Activated T-cell treated with anti-CD3 and anti-CD28 coated beads, Interleukin-2, amount 50 U/mL, for 72 hours (primary cell): ENCODE results near the gene COPA. TPM values are rescaled to one million over a fixed set of nuclear protein-coding genes. Genes with fewer than 3 reads are reported as not detected.
"Not testable (repeated sequence)": the region's sequence is repeated elsewhere in the genome, so short reads cannot be mapped to it uniquely, and the experiment has no call there.

ENCODE experiments used
- ATAC-seq, 2 donors: fragments of 150-1000 bp; cut with Tn5 transposase; replicated peaks in 1 of 2; 2 replicates each; pipeline ENCODE4 v1.10.0; 2021; ENCODE audit warnings: moderate library complexity in 2 of 2, mild to moderate bottlenecking in 1 of 2
- DNase-seq, 2 donors: peaks; one replicate each; pipeline ENCODE4 v3.0.0; 2021 to 2022; ENCODE audit warnings: mixed read lengths in 1 of 2
- H3K27ac Mint-ChIP-seq: one replicate; pipeline ENCODE4 v1.8.0; 2022; ENCODE audit warnings: mild to moderate bottlenecking, moderate library complexity, mixed read lengths
- H3K27me3 Mint-ChIP-seq: one replicate; pipeline ENCODE4 v1.8.0; 2022; ENCODE audit warnings: low read depth, mixed read lengths
- H3K36me3 Mint-ChIP-seq, 2 donors: one replicate each; pipeline ENCODE4 v1.8.0; 2022; ENCODE audit warnings: mixed read lengths in 2 of 2, mild to moderate bottlenecking in 1 of 2; ENCODE audit not compliant: insufficient read depth in 2 of 2
- H3K4me1 Mint-ChIP-seq: one replicate; pipeline ENCODE4 v1.8.0; 2022; ENCODE audit warnings: low read depth, mixed read lengths
- H3K4me3 Mint-ChIP-seq, 2 donors: one replicate each; pipeline ENCODE4 v1.8.0; 2022; ENCODE audit warnings: mild to moderate bottlenecking in 2 of 2, mixed read lengths in 2 of 2, moderate library complexity in 2 of 2
- H3K9me3 Mint-ChIP-seq, 2 donors: one replicate each; pipeline ENCODE4 v1.8.0; 2022; ENCODE audit warnings: mixed read lengths in 2 of 2
- total RNA-seq, 2 donors: library from RNA; stranded (reverse); gene quantifications; one replicate each; pipeline ENCODE4 v1.2.3, GENCODE V29; 2022

COPA gene
- total RNA-seq: 100 to 1,000 TPM; 198 to 201 TPM

- peak; percentile 100 for ATAC-seq
These were observed at the start of gene COPA, which contains the start of gene NCSTN for GRCh38 chr1:160342953-160343869. TSS of gene COPA (minus strand) at chr1:160343250. CDS start at chr1:160343170, 80 bp downstream. TSS of gene NCSTN (plus strand) at chr1:160343383. CDS start at chr1:160343397, 14 bp downstream.

GRCh38 chr1:160388406-160388805 lies 45.4 kb upstream of the COPA start:
- H3K27ac Mint-ChIP-seq, DNase-seq, H3K36me3 Mint-ChIP-seq, ATAC-seq, H3K4me3 Mint-ChIP-seq, H3K4me1 Mint-ChIP-seq, H3K9me3 Mint-ChIP-seq: not testable (repeated sequence)
- peaks cover 16% of the 10 kb centered on the region for H3K27me3 Mint-ChIP-seq

More at GRCh38 chr1:160342953-160343869, at the start of gene COPA, which contains the start of gene NCSTN:
- Mint-ChIP-seq H3K9me3 (no peaks in the 10 kb centered on the region), H3K27ac (peak within 1 kb of the TSS; percentile 99), H3K36me3 (peaks cover 21 to 24% of the 10 kb centered on the region in 2 donors), H3K4me3 (peak within 1 kb of the TSS; percentile 96 to 97), H3K4me1 (peaks cover 45% of the 10 kb centered on the region), H3K27me3 (no peaks in the 10 kb centered on the region)
- DNase-seq: peak; percentile 91 to 94

GRCh38 chr1:160384812-160385211 lies 41.8 kb upstream of the COPA start:
- DNase-seq, H3K9me3 Mint-ChIP-seq, H3K36me3 Mint-ChIP-seq, H3K4me1 Mint-ChIP-seq, H3K27me3 Mint-ChIP-seq, H3K27ac Mint-ChIP-seq, H3K4me3 Mint-ChIP-seq, ATAC-seq: not testable (repeated sequence)

- no peaks in the 10 kb centered on the region for H3K9me3 Mint-ChIP-seq
- H3K36me3 Mint-ChIP-seq: no peaks in the 10 kb centered on the region
- no peaks in the 10 kb centered on the region for H3K27me3 Mint-ChIP-seq
- peaks cover 11% of the 10 kb centered on the region for H3K4me1 Mint-ChIP-seq
- DNase-seq (no peak), ATAC-seq (no peak)
- H3K4me3 Mint-ChIP-seq: no peak overlapping the region
- no peak overlapping the region for H3K27ac Mint-ChIP-seq
These were observed 34.6 kb upstream of the COPA start for GRCh38 chr1:160377585-160378206.

GRCh38 chr1:160376525-160377131 lies 33.6 kb upstream of the COPA start:
- no peaks in the 10 kb centered on the region for H3K9me3 Mint-ChIP-seq
- ATAC-seq (peak; percentile 78 to 79), DNase-seq (peak; percentile 33 to 44)
- H3K27me3 Mint-ChIP-seq: no peaks in the 10 kb centered on the region
- peak overlapping the region; percentile 19 to 39 for H3K4me3 Mint-ChIP-seq
- H3K36me3 Mint-ChIP-seq: no peaks in the 10 kb centered on the region
- peaks cover 11% of the 10 kb centered on the region for H3K4me1 Mint-ChIP-seq
- H3K27ac Mint-ChIP-seq: peak overlapping the region; percentile 44

GRCh38 chr1:160375788-160376524 lies 32.9 kb upstream of the COPA start:
- Mint-ChIP-seq H3K27ac (peak overlapping the region; percentile 44), H3K4me1 (peaks cover 11% of the 10 kb centered on the region), H3K27me3 (no peaks in the 10 kb centered on the region), H3K9me3 (no peaks in the 10 kb centered on the region), H3K36me3 (no peaks in the 10 kb centered on the region), H3K4me3 (peak overlapping the region; percentile 19 to 39)
- peak; percentile 62 to 81 for ATAC-seq
- DNase-seq: peak in 1 of 2 donors; percentile 14

GRCh38 chr1:160374306-160375110 lies 31.5 kb upstream of the COPA start:
- Mint-ChIP-seq H3K27ac (no peak overlapping the region), H3K4me1 (peaks cover 11% of the 10 kb centered on the region), H3K4me3 (peak overlapping the region in 1 of 2 donors; percentile 5), H3K36me3 (no peaks in the 10 kb centered on the region), H3K27me3 (no peaks in the 10 kb centered on the region), H3K9me3 (no peaks in the 10 kb centered on the region)
- ATAC-seq (no peak), DNase-seq (no peak)

- no peaks in the 10 kb centered on the region for H3K9me3 Mint-ChIP-seq
- ATAC-seq (no peak), DNase-seq (no peak)
- no peaks in the 10 kb centered on the region for H3K27me3 Mint-ChIP-seq
- no peak overlapping the region for H3K4me3 Mint-ChIP-seq
- no peaks in the 10 kb centered on the region for H3K36me3 Mint-ChIP-seq
- H3K27ac Mint-ChIP-seq: no peak overlapping the region
- peaks cover 11% of the 10 kb centered on the region for H3K4me1 Mint-ChIP-seq
These were observed 30.6 kb upstream of the COPA start for GRCh38 chr1:160373696-160374095.

GRCh38 chr1:160371756-160372155 lies 28.7 kb upstream of the COPA start:
- Mint-ChIP-seq H3K27ac (no peak overlapping the region), H3K4me1 (peaks cover 11% of the 10 kb centered on the region), H3K4me3 (no peak overlapping the region), H3K36me3 (no peaks in the 10 kb centered on the region), H3K27me3 (no peaks in the 10 kb centered on the region), H3K9me3 (no peaks in the 10 kb centered on the region)
- DNase-seq: no peak
- no peak for ATAC-seq

GRCh38 chr1:160371346-160371631 lies 28.2 kb upstream of the COPA start:
- H3K9me3 Mint-ChIP-seq: no peaks in the 10 kb centered on the region
- H3K4me3 Mint-ChIP-seq: no peak overlapping the region
- peaks cover 9% of the 10 kb centered on the region for H3K4me1 Mint-ChIP-seq
- ATAC-seq (no peak), DNase-seq (no peak)
- no peak overlapping the region for H3K27ac Mint-ChIP-seq
- H3K27me3 Mint-ChIP-seq: no peaks in the 10 kb centered on the region
- no peaks in the 10 kb centered on the region for H3K36me3 Mint-ChIP-seq

- no peak overlapping the region for H3K27ac Mint-ChIP-seq
- H3K27me3 Mint-ChIP-seq: no peaks in the 10 kb centered on the region
- DNase-seq: no peak
- H3K4me3 Mint-ChIP-seq: no peak overlapping the region
- H3K36me3 Mint-ChIP-seq: no peaks in the 10 kb centered on the region
- no peaks in the 10 kb centered on the region for H3K9me3 Mint-ChIP-seq
- peaks cover 4% of the 10 kb centered on the region for H3K4me1 Mint-ChIP-seq
- ATAC-seq: no peak
These were observed 27.7 kb upstream of the COPA start for GRCh38 chr1:160370561-160371345.
